Measurements from ENCODE around the gene ZBTB11.

DNA sequence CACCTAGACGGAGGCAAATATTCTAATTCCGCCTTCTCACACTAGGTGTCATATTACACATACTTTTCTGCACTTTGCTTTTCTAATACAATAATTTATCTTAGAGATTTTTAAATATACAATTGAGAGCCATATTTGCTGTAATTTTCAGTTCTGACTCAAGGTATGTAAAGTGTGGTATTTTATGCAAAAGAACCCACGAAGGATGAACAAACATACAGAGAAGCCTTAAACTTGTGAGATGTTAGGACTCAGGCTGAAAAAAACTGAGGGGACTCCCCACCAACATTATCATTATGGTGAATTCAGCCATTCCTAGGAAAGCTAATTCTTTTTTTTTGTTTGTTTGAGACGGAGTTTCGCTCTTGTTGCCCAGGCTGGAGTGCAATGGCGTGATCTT, 9.6 kb downstream of the ZBTB11 start:
- TF ChIP-seq, protein P1, sequence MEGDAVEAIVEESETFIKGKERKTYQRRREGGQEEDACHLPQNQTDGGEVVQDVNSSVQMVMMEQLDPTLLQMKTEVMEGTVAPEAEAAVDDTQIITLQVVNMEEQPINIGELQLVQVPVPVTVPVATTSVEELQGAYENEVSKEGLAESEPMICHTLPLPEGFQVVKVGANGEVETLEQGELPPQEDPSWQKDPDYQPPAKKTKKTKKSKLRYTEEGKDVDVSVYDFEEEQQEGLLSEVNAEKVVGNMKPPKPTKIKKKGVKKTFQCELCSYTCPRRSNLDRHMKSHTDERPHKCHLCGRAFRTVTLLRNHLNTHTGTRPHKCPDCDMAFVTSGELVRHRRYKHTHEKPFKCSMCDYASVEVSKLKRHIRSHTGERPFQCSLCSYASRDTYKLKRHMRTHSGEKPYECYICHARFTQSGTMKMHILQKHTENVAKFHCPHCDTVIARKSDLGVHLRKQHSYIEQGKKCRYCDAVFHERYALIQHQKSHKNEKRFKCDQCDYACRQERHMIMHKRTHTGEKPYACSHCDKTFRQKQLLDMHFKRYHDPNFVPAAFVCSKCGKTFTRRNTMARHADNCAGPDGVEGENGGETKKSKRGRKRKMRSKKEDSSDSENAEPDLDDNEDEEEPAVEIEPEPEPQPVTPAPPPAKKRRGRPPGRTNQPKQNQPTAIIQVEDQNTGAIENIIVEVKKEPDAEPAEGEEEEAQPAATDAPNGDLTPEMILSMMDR (IDR thresholded peaks at IDR 0.05; ENCODE audit: extremely low read depth in 1 of 2, insufficient read depth in 1 of 2, low read depth in 1 of 2, low read length in 2 of 2) = no peak
- TF ChIP-seq, protein P2, sequence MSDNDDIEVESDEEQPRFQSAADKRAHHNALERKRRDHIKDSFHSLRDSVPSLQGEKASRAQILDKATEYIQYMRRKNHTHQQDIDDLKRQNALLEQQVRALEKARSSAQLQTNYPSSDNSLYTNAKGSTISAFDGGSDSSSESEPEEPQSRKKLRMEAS (IDR thresholded peaks at IDR 0.05; ENCODE audit: insufficient read depth, insufficient read length) = no peak
- no peak for TF ChIP-seq POLR2AphosphoS5 (IDR thresholded peaks at IDR 0.05; ENCODE audit: insufficient read depth, low read depth, low read length)

Data from endothelial cell of umbilical vein (primary cell).